SU-DHL-6 (cell line): ENCODE results near the gene LNX1.

Source experiments
- H2AFZ ChIP-seq: fragments of 200-600 bp; sonication (generic); 2 replicates; pipeline ENCODE4 v1.6.1; 2014; ENCODE audit warnings: low read depth, mild to moderate bottlenecking, moderate library complexity, mixed read lengths, antibody characterized with exemption, low read length; ENCODE audit not compliant: severe bottlenecking
- H3F3A ChIP-seq: fragments of 200-600 bp; shearing (Covaris generic); 2 replicates; pipeline ENCODE4 v1.6.0; 2016; ENCODE audit warnings: antibody characterized with exemption, mild to moderate bottlenecking; ENCODE audit not compliant: insufficient read depth
- H3K27ac ChIP-seq: fragments of 200-600 bp; sonication (generic); 2 replicates; pipeline ENCODE4 v1.5.1; 2016; ENCODE audit warnings: low read depth, mild to moderate bottlenecking, low read length, moderate library complexity, mixed read lengths
- H3K27me3 ChIP-seq: fragments of 200-600 bp; sonication (generic), shearing (Covaris generic); 2 replicates; pipeline ENCODE4 v1.6.0; 2014; ENCODE audit warnings: mild to moderate bottlenecking, low read length
- H3K36me3 ChIP-seq: fragments of 200-600 bp; sonication (generic); 2 replicates; pipeline ENCODE4 v1.6.1; 2014; ENCODE audit warnings: mild to moderate bottlenecking, low read length, mixed read lengths
- H3K4me2 ChIP-seq: fragments of 300-600, 200-600 bp; shearing (Covaris generic), sonication (generic); 2 replicates; pipeline ENCODE4 v1.6.0; 2014; ENCODE audit warnings: low read length, low read depth, mild to moderate bottlenecking; ENCODE audit not compliant: poor library complexity, severe bottlenecking
- H3K4me3 ChIP-seq: fragments of 200-600 bp; sonication (generic); 2 replicates; pipeline ENCODE4 v1.5.1; 2014; ENCODE audit warnings: antibody characterized with exemption, low read length, mild to moderate bottlenecking, mixed read lengths; ENCODE audit not compliant: insufficient read depth, poor library complexity, severe bottlenecking
- H3K79me2 ChIP-seq: fragments of 200-600 bp; sonication (generic); 2 replicates; pipeline ENCODE4 v1.6.1; 2014; ENCODE audit warnings: mild to moderate bottlenecking, low read length, moderate library complexity; ENCODE audit not compliant: insufficient read depth
- H3K9ac ChIP-seq: fragments of 200-600 bp; sonication (generic); 2 replicates; pipeline ENCODE4 v1.7.0; 2014; ENCODE audit warnings: mild to moderate bottlenecking, low read length
- H3K9me2 ChIP-seq: fragments of 200-600 bp; sonication (generic); replicated peaks from 2 replicates; pipeline ENCODE4 v1.6.1; 2014; ENCODE audit warnings: low read length; ENCODE audit not compliant: insufficient read depth
- H3K9me3 ChIP-seq: fragments of 200-600 bp; sonication (generic); 2 replicates; pipeline ENCODE4 v1.6.1; 2014; ENCODE audit warnings: low read length, mixed read lengths; ENCODE audit not compliant: insufficient read depth
- H4K20me1 ChIP-seq: fragments of 200-600 bp; sonication (generic); 2 replicates; pipeline ENCODE4 v1.6.1; 2014; ENCODE audit warnings: low read depth, mild to moderate bottlenecking, antibody characterized with exemption, low read length, moderate library complexity, mixed read lengths
- CTCF ChIP-seq: fragments of 200-600 bp; sonication (generic); IDR thresholded peaks from one replicate; pipeline ENCODE4 v1.5.1; 2017; ENCODE audit warnings: antibody characterized with exemption, mild to moderate bottlenecking, low read length, moderate library complexity; ENCODE audit not compliant: insufficient read depth, poor library complexity, severe bottlenecking
- EZH2phosphoT487 ChIP-seq: fragments of 200-600 bp; sonication (generic), shearing (Covaris generic); conservative IDR thresholded peaks from 2 replicates; pipeline ENCODE4 v1.6.1; 2018; ENCODE audit warnings: mild to moderate bottlenecking, antibody characterized with exemption, low read length, moderate library complexity, mixed read lengths

The LNX1 gene

DNA sequence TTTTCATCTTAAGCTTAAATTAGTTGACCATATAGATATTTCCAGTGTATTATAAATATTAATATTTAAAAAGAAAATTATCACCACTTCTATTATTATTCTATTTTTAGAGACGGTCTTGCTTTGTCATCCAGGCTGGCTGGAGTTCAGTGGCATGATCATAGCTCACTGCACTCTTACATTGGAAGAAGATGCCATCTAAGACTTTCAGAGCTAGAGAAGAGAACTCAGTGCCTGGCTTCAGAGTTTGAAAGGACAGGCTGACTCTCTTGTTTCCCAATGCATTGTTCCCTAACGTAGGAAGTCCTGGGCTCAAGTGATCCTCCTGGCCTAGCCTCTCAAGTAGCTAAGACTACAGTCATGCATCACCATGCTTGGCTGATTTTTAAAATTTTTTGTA lies 137.9 kb downstream of the LNX1 start:
- Histone ChIP-seq H3K36me3 (peaks cover 4% of the 10 kb centered on the region; the same call in 1 of the 2 replicates), H3K79me2 (no peaks in the 10 kb centered on the region), H3K27ac (no peak overlapping the region), H3F3A (0 out of 2 replicates have a peak, but pooled peaks cover 2% of the 10 kb centered on the region), H3K9me3 (no peaks in the 10 kb centered on the region), H3K4me3 (no peak overlapping the region), H3K9me2 (no peaks in the 10 kb centered on the region), H3K9ac (no peak overlapping the region), H3K27me3 (no peaks in the 10 kb centered on the region), H2AFZ (no peak overlapping the region), H3K4me2 (no peak overlapping the region), H4K20me1 (no peaks in the 10 kb centered on the region)
- TF ChIP-seq CTCF (no peak), EZH2phosphoT487 (no peak)

DNA sequence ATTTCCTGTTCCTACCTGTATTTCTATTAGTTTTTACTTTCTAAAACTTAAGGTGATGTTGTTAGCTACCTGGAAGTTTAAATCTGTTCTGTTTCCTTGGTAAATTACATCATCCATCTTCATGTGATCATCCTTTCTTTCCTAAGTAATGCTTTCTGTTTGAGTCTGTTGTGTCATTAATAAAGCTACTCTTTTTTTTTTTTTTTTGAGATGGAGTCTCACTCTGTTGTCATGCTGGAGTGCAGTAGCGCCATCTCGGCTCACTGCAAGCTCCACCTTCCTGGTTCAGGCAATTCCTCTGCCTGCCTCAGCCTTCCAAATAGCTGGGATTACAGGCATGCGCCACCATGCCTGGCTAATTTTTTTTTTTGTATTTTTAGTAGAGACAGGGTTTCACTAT lies 140.5 kb downstream of the LNX1 start:
- H3F3A ChIP-seq, result 0 out of 2 replicates have a peak, but pooled peaks cover 2% of the 10 kb centered on the region
- H3K9me3 ChIP-seq, result no peaks in the 10 kb centered on the region
- H3K79me2 ChIP-seq, result no peaks in the 10 kb centered on the region
- no peaks in the 10 kb centered on the region for H3K9me2 ChIP-seq
- no peak overlapping the region for H3K4me3 ChIP-seq
- peaks cover 4% of the 10 kb centered on the region; the same call in 1 of the 2 replicates for H3K36me3 ChIP-seq
- no peak overlapping the region for H3K27ac ChIP-seq
- H3K4me2 ChIP-seq, result no peak overlapping the region
- TF ChIP-seq EZH2phosphoT487 (no peak), CTCF (no peak)
- H4K20me1 ChIP-seq, result no peaks in the 10 kb centered on the region
- H2AFZ ChIP-seq, result no peak overlapping the region
- H3K27me3 ChIP-seq, result no peaks in the 10 kb centered on the region
- no peak overlapping the region for H3K9ac ChIP-seq

DNA sequence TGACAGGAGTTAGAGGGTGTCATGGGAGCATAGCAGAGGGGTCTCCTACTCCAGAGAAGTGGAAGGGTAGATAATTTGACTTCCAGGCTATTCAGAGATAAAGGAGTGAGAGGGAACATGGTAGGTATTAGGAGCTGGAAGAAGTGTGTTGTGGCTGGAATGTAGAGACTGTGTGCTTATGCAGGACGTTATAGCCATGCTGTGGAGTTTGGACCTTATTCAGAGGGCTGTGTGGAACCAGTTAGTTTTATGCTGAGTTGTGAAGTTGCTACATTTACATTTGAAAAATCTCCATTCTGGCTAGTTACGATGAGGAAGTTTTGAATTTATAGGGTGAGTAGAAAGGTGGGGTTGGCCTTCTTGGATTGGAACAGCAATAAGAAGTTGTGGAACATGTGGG lies 146.3 kb downstream of the LNX1 start:
- TF ChIP-seq CTCF (no peak), EZH2phosphoT487 (no peak)
- Histone ChIP-seq H3K9me3 (no peaks in the 10 kb centered on the region), H2AFZ (no peak overlapping the region), H3K4me2 (no peak overlapping the region), H3K79me2 (0 out of 2 replicates have a peak, but pooled peaks cover 4% of the 10 kb centered on the region), H3K27ac (no peak overlapping the region), H3K4me3 (no peak overlapping the region), H3K27me3 (no peaks in the 10 kb centered on the region), H3K9ac (no peak overlapping the region), H3K9me2 (no peaks in the 10 kb centered on the region), H3F3A (no peaks in the 10 kb centered on the region; the same call in 1 of the 2 replicates), H3K36me3 (peaks cover 8% of the 10 kb centered on the region; the same call in 1 of the 2 replicates), H4K20me1 (no peaks in the 10 kb centered on the region)
